ENCODE measurements around the gene TTLL10.

- TF ChIP-seq, protein P1, sequence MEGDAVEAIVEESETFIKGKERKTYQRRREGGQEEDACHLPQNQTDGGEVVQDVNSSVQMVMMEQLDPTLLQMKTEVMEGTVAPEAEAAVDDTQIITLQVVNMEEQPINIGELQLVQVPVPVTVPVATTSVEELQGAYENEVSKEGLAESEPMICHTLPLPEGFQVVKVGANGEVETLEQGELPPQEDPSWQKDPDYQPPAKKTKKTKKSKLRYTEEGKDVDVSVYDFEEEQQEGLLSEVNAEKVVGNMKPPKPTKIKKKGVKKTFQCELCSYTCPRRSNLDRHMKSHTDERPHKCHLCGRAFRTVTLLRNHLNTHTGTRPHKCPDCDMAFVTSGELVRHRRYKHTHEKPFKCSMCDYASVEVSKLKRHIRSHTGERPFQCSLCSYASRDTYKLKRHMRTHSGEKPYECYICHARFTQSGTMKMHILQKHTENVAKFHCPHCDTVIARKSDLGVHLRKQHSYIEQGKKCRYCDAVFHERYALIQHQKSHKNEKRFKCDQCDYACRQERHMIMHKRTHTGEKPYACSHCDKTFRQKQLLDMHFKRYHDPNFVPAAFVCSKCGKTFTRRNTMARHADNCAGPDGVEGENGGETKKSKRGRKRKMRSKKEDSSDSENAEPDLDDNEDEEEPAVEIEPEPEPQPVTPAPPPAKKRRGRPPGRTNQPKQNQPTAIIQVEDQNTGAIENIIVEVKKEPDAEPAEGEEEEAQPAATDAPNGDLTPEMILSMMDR (IDR thresholded peaks at IDR 0.05; ENCODE audit: low read depth, low read length, missing input control), result no peak
- TF ChIP-seq TAF1 (conservative IDR thresholded peaks at IDR 0.05), result no peak
- no peak for TF ChIP-seq FOXA1 (IDR thresholded peaks at IDR 0.05)
- TF ChIP-seq ATF3 (IDR thresholded peaks at IDR 0.05), result no peak
- no peak for TF ChIP-seq JUND (IDR thresholded peaks at IDR 0.05)
Observed at GRCh38 chr1:1163538-1164070, 10.1 kb upstream of the TTLL10 start.

All from liver (tissue), 3 donors.